HepG2 (cell line): ENCODE measurements around the gene USP7. TPM values are rescaled to one million over a fixed set of nuclear protein-coding genes. Genes with fewer than 3 reads are reported as not detected.

Experiments used
- EED ChIP-seq: sonication (generic); formaldehyde crosslinking; IDR thresholded peaks from 2 replicates; pipeline ENCODE4 v1.5.0; 2020; ENCODE audit warnings: mild to moderate bottlenecking, missing genetic modification reagents
- FOXK1 ChIP-seq: sonication (generic); formaldehyde crosslinking; IDR thresholded peaks from 2 replicates; pipeline ENCODE4 v1.4.0; 2020; ENCODE audit warnings: low read depth, missing genetic modification reagents, borderline replicate concordance
- KLF11 ChIP-seq: IDR thresholded peaks from 2 replicates; pipeline ENCODE4 v1.6.1; 2016; ENCODE audit warnings: missing compliant biosample characterization
- MTF1 ChIP-seq: sonication (generic); formaldehyde crosslinking; IDR thresholded peaks from 2 replicates; pipeline ENCODE4 v1.5.0; 2020; ENCODE audit warnings: missing genetic modification reagents
- SP4 ChIP-seq: sonication (generic); formaldehyde crosslinking; IDR thresholded peaks from 2 replicates; pipeline ENCODE4 v1.8.1; 2023; ENCODE audit warnings: mild to moderate bottlenecking, missing genetic modification reagents
- TAF1 ChIP-seq: sonication (generic); formaldehyde crosslinking; IDR thresholded peaks from 2 replicates; pipeline ENCODE4 v1.4.0; 2020; ENCODE audit warnings: missing genetic modification reagents
- TOE1 ChIP-seq: sonication (generic); formaldehyde crosslinking; IDR thresholded peaks from 2 replicates; pipeline ENCODE4 v1.4.0; 2020; ENCODE audit warnings: mild to moderate bottlenecking, missing genetic modification reagents
- ZBTB7A ChIP-seq: sonication (generic); formaldehyde crosslinking; IDR thresholded peaks from 2 replicates; pipeline ENCODE4 v1.8.0; 2022; ENCODE audit warnings: mild to moderate bottlenecking, missing genetic modification reagents
- ZNF180 ChIP-seq: sonication (generic); formaldehyde crosslinking; IDR thresholded peaks from 2 replicates; pipeline ENCODE4 v1.4.0; 2020; ENCODE audit warnings: low read depth, missing genetic modification reagents, borderline replicate concordance
- ZNF354B ChIP-seq: sonication (generic); formaldehyde crosslinking; IDR thresholded peaks from 2 replicates; pipeline ENCODE4 v1.8.0; 2022; ENCODE audit warnings: mild to moderate bottlenecking, missing genetic modification reagents
- ZNF546 ChIP-seq: sonication (generic); formaldehyde crosslinking; conservative IDR thresholded peaks from 2 replicates; pipeline ENCODE4 v1.8.1; 2023; ENCODE audit warnings: mild to moderate bottlenecking, missing genetic modification reagents
- ZNF629 ChIP-seq: sonication (generic); formaldehyde crosslinking; conservative IDR thresholded peaks from 2 replicates; pipeline ENCODE4 v1.5.0; 2020; ENCODE audit warnings: missing genetic modification reagents
- ZNF878 ChIP-seq: sonication (generic); formaldehyde crosslinking; IDR thresholded peaks from 2 replicates; pipeline ENCODE4 v1.8.1; 2023; ENCODE audit warnings: mild to moderate bottlenecking, missing genetic modification reagents, moderate library complexity
- polyA plus RNA-seq, 8 experiments: library from polyadenylated mRNA; depleted of rRNA in 3 of 8; stranded (reverse) in 7 of 8; unstranded in 1 of 8; fragments of >200 nt; fragmentation: Illumina TruSeq in 4 of 8; extraction: Trizol in 4 of 8; gene quantifications; 2 replicates each; pipeline versions ENCODE4 v1.2.1 to v1.2.3, GENCODE V29; 2011 to 2016; ENCODE audit warnings: low read depth in 4 of 8, missing spikeins in 1 of 8, mixed read lengths in 1 of 8; ENCODE audit not compliant: insufficient read depth in 1 of 8
- total RNA-seq, 5 experiments: library from RNA; depleted of rRNA; stranded (reverse); fragments of >200 nt; fragmentation: Illumina TruSeq; extraction: Trizol; gene quantifications; 2 replicates each; pipeline ENCODE4 v1.2.3, GENCODE V29; 2016; ENCODE audit warnings: low read depth in 1 of 5
- TF ChIP-seq, protein P1 (sequence below): IDR thresholded peaks from 2 replicates; pipeline ENCODE4 v1.6.1; 2016; ENCODE audit warnings: mild to moderate bottlenecking, missing biosample characterization, missing genetic modification reagents
- TF ChIP-seq, protein P2 (sequence below): sonication (generic); formaldehyde crosslinking; IDR thresholded peaks from 2 replicates; pipeline ENCODE4 v1.4.0; 2020; ENCODE audit warnings: mild to moderate bottlenecking, missing genetic modification reagents, borderline replicate concordance
- TF ChIP-seq, protein P3 (sequence below): sonication (generic); formaldehyde crosslinking; IDR thresholded peaks from 2 replicates; pipeline ENCODE4 v1.4.0; 2020; ENCODE audit warnings: mild to moderate bottlenecking, missing genetic modification reagents
- TF ChIP-seq, protein P4 (sequence below): sonication (generic); formaldehyde crosslinking; IDR thresholded peaks from 2 replicates; pipeline ENCODE4 v1.5.0; 2020; ENCODE audit warnings: mild to moderate bottlenecking, missing genetic modification reagents, borderline replicate concordance

Gene USP7
- total and polyA plus RNA-seq, 2 of the 13 experiments (the other 11 are each of a cell fraction or from before 2014, with no cell fraction given) = 52.5 to 173 TPM

DNA sequence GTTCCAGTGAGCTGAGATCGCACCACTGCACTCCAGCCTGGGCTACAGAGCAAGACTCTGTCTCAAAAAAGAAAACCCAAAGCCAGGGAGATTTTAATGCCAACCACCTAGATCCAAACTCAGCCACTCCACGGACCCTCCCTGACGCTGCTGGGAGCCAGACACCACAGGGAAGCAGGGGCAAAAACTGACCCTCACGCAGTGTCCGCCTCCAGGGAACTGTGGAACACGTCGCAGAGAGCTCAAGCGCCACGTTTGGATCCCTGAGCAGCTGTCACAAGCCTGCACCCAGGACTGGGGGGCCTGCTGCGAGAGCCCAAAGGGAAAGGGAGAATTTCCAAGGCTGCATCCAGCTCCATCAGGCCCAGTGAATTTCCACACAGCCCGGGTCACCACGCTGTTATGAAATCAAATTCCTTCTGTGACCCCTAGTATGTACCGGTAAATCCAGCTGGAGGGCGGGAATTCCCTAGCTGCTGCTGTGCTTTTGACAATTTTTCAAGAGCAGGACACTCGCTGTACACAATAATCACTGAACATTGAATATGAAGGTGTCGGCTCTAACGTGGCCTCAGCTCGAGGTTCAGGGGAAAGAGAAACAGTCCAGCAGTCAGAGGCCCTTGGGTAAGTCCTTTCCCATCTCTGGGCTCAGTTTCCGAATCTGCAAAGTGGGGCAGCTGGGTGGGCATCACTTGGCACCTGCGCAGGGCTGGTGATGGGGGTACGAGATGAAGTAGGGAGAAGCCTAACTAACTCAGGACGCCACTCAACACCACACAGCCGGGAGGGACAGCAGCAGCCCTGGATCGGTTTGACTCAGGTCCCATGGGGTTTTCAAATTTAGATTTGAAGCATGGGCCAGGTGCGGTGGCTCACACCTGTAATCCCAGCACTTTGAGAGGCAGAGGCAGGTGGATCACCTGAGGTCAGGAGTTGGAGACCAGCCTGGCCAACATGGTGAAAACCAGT lies 103.5 kb downstream of the USP7 start (continued):
- TF ChIP-seq FOXK1 (peak; percentile 88; the same call in 1 of the 2 replicates), SP4 (CRISPR knock-in tag) (peak; percentile 61), ZNF546 (CRISPR knock-in tag) (no peak), TAF1 (CRISPR knock-in tag) (no peak), TOE1 (CRISPR knock-in tag) (peak; percentile 66; the same call in 1 of the 2 replicates), ZNF354B (peak; percentile 94; the same call in 1 of the 2 replicates), MTF1 (CRISPR knock-in tag) (no peak), EED (CRISPR knock-in tag) (no peak), KLF11 (no peak), ZNF180 (CRISPR knock-in tag) (0 out of 2 replicates have a peak, but pooled peaks have one; percentile 82), ZBTB7A (CRISPR knock-in tag) (no peak), ZNF629 (CRISPR knock-in tag) (peak; percentile 97), ZNF878 (CRISPR knock-in tag) (no peak)
- TF ChIP-seq, protein P1, sequence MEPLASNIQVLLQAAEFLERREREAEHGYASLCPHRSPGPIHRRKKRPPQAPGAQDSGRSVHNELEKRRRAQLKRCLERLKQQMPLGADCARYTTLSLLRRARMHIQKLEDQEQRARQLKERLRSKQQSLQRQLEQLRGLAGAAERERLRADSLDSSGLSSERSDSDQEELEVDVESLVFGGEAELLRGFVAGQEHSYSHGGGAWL (CRISPR knock-in tag) = no peak; the same call in 1 of the 2 replicates
- TF ChIP-seq, protein P2, sequence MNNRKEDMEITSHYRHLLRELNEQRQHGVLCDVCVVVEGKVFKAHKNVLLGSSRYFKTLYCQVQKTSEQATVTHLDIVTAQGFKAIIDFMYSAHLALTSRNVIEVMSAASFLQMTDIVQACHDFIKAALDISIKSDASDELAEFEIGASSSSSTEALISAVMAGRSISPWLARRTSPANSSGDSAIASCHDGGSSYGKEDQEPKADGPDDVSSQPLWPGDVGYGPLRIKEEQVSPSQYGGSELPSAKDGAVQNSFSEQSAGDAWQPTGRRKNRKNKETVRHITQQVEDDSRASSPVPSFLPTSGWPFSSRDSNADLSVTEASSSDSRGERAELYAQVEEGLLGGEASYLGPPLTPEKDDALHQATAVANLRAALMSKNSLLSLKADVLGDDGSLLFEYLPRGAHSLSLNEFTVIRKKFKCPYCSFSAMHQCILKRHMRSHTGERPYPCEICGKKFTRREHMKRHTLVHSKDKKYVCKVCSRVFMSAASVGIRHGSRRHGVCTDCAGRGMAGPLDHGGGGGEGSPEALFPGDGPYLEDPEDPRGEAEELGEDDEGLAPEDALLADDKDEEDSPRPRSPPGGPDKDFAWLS (CRISPR knock-in tag) = no peak
- TF ChIP-seq, protein P3, sequence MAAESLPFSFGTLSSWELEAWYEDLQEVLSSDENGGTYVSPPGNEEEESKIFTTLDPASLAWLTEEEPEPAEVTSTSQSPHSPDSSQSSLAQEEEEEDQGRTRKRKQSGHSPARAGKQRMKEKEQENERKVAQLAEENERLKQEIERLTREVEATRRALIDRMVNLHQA (CRISPR knock-in tag) = no peak
- TF ChIP-seq, protein P4, sequence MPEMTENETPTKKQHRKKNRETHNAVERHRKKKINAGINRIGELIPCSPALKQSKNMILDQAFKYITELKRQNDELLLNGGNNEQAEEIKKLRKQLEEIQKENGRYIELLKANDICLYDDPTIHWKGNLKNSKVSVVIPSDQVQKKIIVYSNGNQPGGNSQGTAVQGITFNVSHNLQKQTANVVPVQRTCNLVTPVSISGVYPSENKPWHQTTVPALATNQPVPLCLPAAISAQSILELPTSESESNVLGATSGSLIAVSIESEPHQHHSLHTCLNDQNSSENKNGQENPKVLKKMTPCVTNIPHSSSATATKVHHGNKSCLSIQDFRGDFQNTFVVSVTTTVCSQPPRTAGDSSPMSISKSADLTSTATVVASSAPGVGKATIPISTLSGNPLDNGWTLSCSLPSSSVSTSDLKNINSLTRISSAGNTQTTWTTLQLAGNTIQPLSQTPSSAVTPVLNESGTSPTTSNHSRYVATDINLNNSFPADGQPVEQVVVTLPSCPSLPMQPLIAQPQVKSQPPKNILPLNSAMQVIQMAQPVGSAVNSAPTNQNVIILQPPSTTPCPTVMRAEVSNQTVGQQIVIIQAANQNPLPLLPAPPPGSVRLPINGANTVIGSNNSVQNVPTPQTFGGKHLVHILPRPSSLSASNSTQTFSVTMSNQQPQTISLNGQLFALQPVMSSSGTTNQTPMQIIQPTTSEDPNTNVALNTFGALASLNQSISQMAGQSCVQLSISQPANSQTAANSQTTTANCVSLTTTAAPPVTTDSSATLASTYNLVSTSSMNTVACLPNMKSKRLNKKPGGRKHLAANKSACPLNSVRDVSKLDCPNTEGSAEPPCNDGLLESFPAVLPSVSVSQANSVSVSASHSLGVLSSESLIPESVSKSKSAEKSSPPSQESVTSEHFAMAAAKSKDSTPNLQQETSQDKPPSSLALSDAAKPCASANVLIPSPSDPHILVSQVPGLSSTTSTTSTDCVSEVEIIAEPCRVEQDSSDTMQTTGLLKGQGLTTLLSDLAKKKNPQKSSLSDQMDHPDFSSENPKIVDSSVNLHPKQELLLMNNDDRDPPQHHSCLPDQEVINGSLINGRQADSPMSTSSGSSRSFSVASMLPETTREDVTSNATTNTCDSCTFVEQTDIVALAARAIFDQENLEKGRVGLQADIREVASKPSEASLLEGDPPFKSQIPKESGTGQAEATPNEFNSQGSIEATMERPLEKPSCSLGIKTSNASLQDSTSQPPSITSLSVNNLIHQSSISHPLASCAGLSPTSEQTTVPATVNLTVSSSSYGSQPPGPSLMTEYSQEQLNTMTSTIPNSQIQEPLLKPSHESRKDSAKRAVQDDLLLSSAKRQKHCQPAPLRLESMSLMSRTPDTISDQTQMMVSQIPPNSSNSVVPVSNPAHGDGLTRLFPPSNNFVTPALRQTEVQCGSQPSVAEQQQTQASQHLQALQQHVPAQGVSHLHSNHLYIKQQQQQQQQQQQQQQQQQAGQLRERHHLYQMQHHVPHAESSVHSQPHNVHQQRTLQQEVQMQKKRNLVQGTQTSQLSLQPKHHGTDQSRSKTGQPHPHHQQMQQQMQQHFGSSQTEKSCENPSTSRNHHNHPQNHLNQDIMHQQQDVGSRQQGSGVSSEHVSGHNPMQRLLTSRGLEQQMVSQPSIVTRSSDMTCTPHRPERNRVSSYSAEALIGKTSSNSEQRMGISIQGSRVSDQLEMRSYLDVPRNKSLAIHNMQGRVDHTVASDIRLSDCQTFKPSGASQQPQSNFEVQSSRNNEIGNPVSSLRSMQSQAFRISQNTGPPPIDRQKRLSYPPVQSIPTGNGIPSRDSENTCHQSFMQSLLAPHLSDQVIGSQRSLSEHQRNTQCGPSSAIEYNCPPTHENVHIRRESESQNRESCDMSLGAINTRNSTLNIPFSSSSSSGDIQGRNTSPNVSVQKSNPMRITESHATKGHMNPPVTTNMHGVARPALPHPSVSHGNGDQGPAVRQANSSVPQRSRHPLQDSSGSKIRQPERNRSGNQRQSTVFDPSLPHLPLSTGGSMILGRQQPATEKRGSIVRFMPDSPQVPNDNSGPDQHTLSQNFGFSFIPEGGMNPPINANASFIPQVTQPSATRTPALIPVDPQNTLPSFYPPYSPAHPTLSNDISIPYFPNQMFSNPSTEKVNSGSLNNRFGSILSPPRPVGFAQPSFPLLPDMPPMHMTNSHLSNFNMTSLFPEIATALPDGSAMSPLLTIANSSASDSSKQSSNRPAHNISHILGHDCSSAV (CRISPR knock-in tag) = no peak
